OCI-LY3 (cell line): ENCODE data around the gene EXOC6.

Source experiments
- CTCF ChIP-seq: fragments of 200-600, 300-600 bp; sonication (generic); IDR thresholded peaks from 2 replicates; pipeline ENCODE4 v1.5.1; 2014; ENCODE audit warnings: antibody characterized with exemption, low read length, low read depth
- EZH2phosphoT487 ChIP-seq: fragments of 200-600 bp; shearing (Covaris generic); IDR thresholded peaks from 2 replicates; pipeline ENCODE4 v1.6.1; 2018; ENCODE audit warnings: antibody characterized with exemption, mixed run types, low read depth

- TF ChIP-seq CTCF (no peak), EZH2phosphoT487 (no peak)
These were observed 186.1 kb downstream of the EXOC6 start for GRCh38 chr10:93034426-93034825.
